Stimulated activated CD8-positive, alpha-beta memory T cell treated with anti-CD3 and anti-CD28 coated beads, Interleukin-15, amount 100 ng/mL, for 1 hour (primary cell): ENCODE data around the gene NUP93.

Source experiments
- DNase-seq: peaks from one replicate; pipeline ENCODE4 v3.0.0-alpha.2; 2020; ENCODE audit warnings: low read depth

NUP93 gene

GRCh38 chr16:56729735-56730662 lies at the start of gene NUP93:
Gene NUP93 (plus strand): TSS chr16:56730129. CDS start chr16:56748248, 18,119 bp downstream.
- DNase-seq: peak; percentile 75

GRCh38 chr16:56681939-56682702 lies 47.8 kb upstream of the NUP93 start, which contains the start of gene MT1X:
Gene MT1X (plus strand): TSS chr16:56682470. CDS start chr16:56682541, 71 bp downstream.
- peak; percentile 65 for DNase-seq

- DNase-seq: no peak
Observed at GRCh38 chr16:56682703-56683397, 47.1 kb upstream of the NUP93 start.

DNA sequence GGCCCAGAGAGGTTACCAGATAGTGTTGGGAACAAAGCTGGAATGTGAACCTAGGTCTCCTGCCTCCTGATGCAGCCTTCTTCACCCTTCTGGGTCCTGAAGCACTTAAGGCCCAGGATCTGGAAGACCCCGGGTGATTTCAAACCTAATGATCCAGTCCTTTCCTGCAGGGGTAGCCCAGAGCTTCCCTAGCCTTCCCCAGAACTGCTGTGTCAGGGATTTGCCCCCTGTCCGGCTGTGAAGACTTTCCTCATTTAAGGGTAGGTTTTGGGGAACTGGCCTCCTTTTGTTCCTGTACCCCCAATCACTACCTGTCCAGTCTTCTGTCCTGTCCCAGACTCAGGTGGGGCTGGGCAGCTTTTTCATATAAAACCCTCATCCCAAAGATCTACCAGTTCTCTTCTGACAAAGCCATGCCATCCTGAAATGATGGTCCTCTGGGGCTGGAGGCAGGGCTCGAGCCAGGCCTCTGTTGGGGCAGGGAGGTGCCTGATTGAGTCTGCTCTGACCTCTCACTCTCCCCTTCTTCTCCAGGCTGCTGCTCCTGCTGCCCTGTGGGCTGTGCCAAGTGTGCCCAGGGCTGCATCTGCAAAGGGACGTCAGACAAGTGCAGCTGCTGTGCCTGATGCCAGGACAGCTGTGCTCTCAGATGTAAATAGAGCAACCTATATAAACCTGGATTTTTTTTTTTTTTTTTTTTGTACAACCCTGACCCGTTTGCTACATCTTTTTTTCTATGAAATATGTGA lies 46.3 kb upstream of the NUP93 start:
- DNase-seq: no peak

GRCh38 chr16:56684256-56684925 lies 45.5 kb upstream of the NUP93 start:
- DNase-seq: no peak

- DNase-seq: no peak
Observed at GRCh38 chr16:56684926-56685590, 44.9 kb upstream of the NUP93 start.

DNA sequence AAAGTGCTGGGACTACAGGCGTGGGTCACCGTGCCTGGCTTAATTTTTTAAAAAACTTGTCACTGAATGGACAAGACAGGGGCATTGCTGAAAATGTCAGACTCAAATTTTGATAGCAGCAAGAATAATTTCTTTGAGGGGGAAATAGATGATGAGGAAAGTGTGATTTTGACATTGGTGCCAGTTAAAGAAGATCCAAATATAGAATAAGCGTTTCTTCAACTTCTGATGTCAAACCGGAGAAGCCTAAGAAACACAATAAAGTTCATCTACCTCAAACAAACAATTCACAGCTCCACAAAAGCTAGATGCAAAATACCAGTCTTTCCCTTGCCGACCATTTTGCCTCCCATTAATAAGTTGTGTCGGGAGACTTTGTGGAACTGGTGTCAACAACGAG lies 43.2 kb upstream of the NUP93 start:
- DNase-seq: no peak

GRCh38 chr16:56688762-56689161 lies 41.2 kb upstream of the NUP93 start:
- DNase-seq: no peak

DNA sequence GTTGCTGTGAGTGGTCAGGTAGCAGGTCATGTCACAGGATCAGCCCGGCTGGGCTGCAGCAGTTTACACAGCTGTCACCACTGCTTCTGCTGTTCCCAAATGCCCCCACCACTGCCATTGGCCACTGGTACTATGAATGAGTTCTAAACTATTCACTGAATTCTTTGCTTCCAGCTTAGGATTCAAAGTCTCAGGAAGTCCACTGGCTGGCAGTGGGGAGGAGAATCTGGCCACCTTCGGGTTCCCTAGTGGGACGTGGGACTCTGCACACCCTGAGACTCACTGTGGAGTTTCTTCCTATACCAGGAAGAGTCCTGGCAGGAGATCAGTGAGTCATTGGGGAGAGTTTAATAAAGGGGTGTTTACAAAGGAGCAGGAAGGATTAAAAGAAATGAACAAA lies 40.8 kb upstream of the NUP93 start:
- DNase-seq: no peak

- no peak for DNase-seq
Observed at GRCh38 chr16:56690420-56691122, 39.4 kb upstream of the NUP93 start.

GRCh38 chr16:56691885-56692284 lies 38.0 kb upstream of the NUP93 start:
- DNase-seq: no peak

DNA sequence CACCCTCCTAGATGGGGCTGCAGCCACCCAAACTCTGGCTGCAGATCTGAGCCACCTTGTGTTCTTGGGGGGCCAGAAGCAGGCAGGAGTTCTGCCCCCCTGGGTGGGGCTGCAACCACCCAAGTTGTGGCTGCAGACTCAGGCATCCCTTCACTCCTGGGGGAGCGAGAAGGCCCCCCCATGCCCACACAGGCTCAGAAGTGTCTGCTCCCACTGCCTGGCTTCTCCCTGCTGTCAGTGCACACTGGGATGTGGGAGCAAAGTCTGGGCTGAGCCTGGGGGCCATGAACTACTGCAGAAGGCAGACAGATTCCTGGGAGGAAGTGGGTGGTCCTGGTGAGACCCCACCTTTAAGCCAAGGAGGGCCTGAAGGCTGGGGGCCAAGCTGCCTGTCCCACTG lies 34.7 kb upstream of the NUP93 start:
- no peak for DNase-seq

DNA sequence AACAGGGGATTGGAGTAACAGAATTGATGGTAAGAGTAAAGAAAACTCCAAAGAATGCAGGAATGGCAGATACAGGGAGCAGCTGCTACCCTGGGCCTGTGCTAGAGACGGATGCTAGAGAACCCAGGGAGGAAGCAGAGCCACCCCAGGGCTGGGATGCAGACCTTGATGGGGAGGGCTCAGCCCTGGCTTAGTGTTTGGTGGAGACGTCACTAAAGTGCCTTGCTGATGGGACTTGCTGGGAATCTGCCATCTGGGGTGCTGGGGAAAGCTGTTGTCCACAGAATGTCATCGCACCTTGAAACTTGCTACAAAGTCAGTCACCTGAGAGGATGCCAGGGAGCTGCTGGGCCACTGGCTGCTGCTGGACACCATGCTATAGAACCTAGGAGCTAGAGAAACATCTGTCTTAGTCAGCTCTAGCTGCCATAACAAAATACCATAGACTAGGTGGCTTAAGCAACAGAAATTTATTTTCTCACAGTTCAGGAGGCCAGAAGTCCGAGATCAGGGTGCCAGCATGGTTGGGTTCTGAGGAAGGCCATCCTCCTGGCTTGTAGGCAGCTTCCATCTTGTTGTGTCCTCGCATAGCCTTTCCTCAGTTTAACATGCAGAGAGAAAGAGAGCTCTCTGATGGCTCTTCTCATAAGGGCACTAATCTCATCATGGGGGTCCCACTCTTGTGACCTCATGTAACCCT lies 32.3 kb upstream of the NUP93 start:
- no peak for DNase-seq

DNA sequence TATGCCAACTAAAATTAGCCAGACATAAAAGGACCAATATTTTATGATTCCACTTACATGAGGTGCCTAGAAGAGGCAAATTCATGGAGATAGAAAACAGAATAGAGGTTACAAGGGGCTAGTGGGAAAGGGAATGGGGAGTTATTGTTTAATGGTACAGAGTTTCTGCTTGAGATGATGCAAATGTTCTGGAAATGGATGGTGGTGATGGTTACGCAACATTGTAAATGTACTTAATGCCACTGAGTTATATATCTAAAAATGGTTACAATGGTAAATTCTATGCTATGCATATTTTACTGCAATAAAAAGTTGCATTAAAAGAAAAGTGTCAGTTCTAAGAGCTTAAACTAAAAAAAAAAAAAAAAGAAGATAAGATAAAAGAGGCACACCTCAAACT lies 29.7 kb upstream of the NUP93 start:
- DNase-seq: no peak

DNA sequence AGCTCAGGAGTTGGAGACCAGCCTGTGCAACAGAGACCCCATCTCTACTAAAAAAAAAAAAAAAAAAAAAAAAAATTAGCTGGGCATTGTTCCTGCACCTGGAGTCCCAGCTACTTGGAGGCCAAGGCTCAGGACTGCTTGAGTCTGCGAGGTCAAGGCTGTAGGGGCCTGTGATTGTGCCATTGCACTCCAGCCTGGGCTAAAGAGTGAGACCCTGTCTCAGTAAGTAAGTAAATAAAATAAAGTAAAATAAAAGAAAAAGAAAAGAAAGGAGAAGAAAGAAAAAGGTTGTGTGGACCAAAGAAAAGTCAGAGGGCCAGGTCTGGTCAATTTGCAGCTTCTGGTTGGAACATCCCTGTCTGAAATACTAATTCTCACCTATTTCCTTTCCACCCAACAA lies 29.3 kb upstream of the NUP93 start:
- DNase-seq: no peak

- no peak for DNase-seq
Observed at GRCh38 chr16:56701534-56701933, 28.4 kb upstream of the NUP93 start.

DNA sequence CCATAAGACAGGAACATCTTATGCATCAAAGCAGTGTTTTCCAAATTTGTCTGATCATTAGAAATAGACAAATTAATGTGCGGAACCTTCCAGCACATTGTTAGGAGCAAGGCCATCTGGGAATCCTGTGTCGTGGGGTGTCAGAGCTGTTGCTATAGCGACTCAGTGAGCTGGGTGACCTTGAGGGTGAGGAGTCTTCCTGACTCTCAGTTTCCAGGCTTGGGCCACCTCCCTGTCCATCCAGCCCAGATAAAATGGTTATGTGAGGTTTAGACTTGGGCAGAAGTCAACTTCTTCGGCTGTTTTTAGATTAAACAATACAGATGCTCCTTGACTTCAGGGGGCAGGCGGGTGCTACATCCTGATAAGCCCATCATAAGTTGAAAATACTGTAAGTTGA lies 27.1 kb upstream of the NUP93 start:
- no peak for DNase-seq

- no peak for DNase-seq
Observed at GRCh38 chr16:56708525-56709442, 21.1 kb upstream of the NUP93 start.
